Measurements from ENCODE around the gene GPATCH8.
"Not testable (repeated sequence)": the region's sequence is repeated elsewhere in the genome, so short reads cannot be mapped to it uniquely, and the experiment has no call there.

The GPATCH8 gene

DNA sequence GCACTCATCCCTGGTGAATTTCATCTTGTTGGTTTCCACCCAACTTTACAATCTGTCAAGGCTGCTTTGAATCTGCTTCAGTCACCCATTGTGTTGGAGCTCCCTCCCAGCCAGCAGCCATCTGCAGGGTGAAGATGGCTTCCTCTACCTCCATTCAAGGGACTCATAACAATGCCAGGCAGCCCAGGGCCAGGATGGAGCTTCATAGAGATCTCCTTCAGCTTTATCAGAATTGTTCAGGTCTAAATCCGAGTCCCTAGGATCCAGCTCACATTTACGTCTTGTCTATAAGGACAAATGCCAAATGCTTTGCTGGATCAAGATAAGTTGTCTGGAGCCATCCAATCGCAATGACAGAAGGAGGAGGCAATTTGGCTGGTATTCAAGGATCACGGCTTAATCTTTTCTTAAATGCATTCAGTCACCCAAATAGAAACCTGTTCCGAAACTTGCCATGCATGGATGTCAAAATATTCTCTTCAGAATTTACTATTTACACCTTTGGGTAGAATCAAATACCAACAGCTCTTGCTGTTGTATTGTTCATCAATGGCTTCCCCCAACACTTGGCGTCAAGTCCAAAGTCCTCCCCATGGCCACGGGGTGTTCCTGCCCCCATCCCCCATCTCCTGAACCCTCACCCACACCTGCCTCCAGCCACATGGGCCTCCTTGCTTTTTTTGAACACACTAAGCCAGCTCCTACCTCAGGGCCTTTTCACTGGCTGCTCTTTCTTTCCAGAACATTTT is 135.8 kb downstream of the GPATCH8 start:
- no peaks in the 10 kb centered on the region for H3K27me3 ChIP-seq
- H3K4me3 ChIP-seq (ENCODE audit: low read depth, low read length) = no peak overlapping the region
- no peaks in the 10 kb centered on the region for H3K9me3 ChIP-seq
- no peak for DNase-seq
- peaks cover under 1% of the 10 kb centered on the region; the same call in 1 of the 2 replicates for H3K4me1 ChIP-seq
- TF ChIP-seq, protein P1, sequence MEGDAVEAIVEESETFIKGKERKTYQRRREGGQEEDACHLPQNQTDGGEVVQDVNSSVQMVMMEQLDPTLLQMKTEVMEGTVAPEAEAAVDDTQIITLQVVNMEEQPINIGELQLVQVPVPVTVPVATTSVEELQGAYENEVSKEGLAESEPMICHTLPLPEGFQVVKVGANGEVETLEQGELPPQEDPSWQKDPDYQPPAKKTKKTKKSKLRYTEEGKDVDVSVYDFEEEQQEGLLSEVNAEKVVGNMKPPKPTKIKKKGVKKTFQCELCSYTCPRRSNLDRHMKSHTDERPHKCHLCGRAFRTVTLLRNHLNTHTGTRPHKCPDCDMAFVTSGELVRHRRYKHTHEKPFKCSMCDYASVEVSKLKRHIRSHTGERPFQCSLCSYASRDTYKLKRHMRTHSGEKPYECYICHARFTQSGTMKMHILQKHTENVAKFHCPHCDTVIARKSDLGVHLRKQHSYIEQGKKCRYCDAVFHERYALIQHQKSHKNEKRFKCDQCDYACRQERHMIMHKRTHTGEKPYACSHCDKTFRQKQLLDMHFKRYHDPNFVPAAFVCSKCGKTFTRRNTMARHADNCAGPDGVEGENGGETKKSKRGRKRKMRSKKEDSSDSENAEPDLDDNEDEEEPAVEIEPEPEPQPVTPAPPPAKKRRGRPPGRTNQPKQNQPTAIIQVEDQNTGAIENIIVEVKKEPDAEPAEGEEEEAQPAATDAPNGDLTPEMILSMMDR (IDR thresholded peaks at IDR 0.05; ENCODE audit: low read depth, low read length) = no peak
- H3K36me3 ChIP-seq = no peaks in the 10 kb centered on the region

- not testable (repeated sequence) for H3K4me3 ChIP-seq (ENCODE audit: low read depth, low read length); DNase-seq; H3K4me1 ChIP-seq
Observed at GRCh38 chr17:44365051-44365450, 138.2 kb downstream of the GPATCH8 start.

GRCh38 chr17:44363613-44364159 is 139.5 kb downstream of the GPATCH8 start, which contains the start of gene FAM171A2:
Gene FAM171A2 (minus strand): TSS chr17:44363853. CDS start chr17:44363714, 139 bp downstream.
- H3K4me1 ChIP-seq = peaks cover 8% of the 10 kb centered on the region; the same call in 1 of the 2 replicates
- no peaks in the 10 kb centered on the region for H3K27me3 ChIP-seq
- TF ChIP-seq, protein P1 (IDR thresholded peaks at IDR 0.05; ENCODE audit: low read depth, low read length) = peak; percentile 39; the same call in 1 of the 2 replicates
- no peaks in the 10 kb centered on the region for H3K36me3 ChIP-seq
- no peaks in the 10 kb centered on the region for H3K9me3 ChIP-seq
- peak; percentile 85 for DNase-seq
- H3K4me3 ChIP-seq (ENCODE audit: low read depth, low read length) = peak within 1 kb of the TSS; percentile 79

More at GRCh38 chr17:44365051-44365450, 138.2 kb downstream of the GPATCH8 start:
- H3K36me3 ChIP-seq, H3K9me3 ChIP-seq, H3K27me3 ChIP-seq: not testable (repeated sequence)

DNA sequence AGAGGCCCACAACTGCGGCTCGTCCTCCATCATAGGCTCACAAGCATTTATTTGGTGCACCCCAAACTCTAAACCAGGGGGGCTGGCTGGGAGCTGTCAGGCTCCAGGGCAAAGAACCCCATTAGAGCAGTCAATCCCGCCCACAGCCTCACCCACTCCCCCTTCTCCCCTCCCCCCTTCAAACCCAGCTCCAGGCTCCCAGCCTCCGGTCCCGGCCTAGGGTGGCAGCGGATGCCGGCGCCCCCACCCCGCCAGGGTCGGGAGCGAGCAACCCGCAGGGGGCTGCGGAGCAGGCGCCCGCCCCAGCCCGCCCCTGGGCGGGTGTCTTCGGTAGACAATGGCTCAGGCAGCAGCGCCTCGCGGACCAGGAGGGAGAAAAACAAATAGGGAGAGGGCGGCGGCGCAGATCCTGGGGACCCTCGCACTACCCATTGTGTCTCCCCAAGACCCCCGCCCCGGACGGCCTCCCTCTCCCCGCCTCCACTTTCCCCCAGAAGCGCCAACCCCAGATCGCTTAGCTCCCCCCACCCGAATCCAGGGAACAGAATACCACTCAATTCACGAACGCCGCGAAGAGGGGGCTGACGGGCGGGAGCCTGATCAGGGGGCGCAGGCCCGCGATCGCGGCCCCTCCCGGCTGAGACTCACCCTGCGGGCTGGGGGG is 140.1 kb downstream of the GPATCH8 start:
- H3K4me3 ChIP-seq (ENCODE audit: low read depth, low read length) = peak overlapping the region; percentile 79
- H3K4me1 ChIP-seq = peaks cover 8% of the 10 kb centered on the region; the same call in 1 of the 2 replicates
- no peaks in the 10 kb centered on the region for H3K27me3 ChIP-seq
- DNase-seq = peak; percentile 49
- H3K36me3 ChIP-seq = no peaks in the 10 kb centered on the region
- TF ChIP-seq, protein P1 (IDR thresholded peaks at IDR 0.05; ENCODE audit: low read depth, low read length) = no peak
- no peaks in the 10 kb centered on the region for H3K9me3 ChIP-seq

DNA sequence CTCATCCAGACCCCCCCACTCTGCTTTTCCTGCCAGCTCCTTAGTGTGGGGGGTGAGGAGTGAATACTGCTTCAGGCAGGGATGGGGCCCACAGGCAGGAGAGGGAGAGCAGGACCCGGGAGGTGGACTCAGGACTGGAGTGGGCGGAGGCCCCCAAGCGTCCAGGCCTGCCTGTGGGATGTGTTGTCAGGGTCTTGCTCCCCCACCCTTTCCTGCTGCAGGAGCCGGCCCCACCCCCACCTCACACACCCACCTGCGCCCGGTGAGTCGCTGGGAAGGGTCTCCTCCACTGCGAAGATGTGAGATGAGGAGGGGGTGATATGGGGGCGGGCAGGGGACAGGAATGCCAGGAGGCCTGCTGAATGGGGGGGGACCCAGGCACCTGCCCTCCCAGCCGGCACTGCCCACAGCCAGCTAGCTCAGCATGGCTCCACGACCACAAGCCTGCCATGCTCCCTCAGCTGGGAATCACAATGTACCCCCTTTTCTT is 140.7 kb downstream of the GPATCH8 start:
- TF ChIP-seq, protein P1 (IDR thresholded peaks at IDR 0.05; ENCODE audit: low read depth, low read length) = no peak
- H3K4me3 ChIP-seq (ENCODE audit: low read depth, low read length) = peak overlapping the region; percentile 79

More for the DNA sequence above, 140.7 kb downstream of the GPATCH8 start:
- Histone ChIP-seq H3K36me3 (no peaks in the 10 kb centered on the region), H3K4me1 (peaks cover 8% of the 10 kb centered on the region; the same call in 1 of the 2 replicates), H3K27me3 (no peaks in the 10 kb centered on the region), H3K9me3 (no peaks in the 10 kb centered on the region)
- no peak for DNase-seq
